BJ (cell line): ENCODE data around the gene COPG1. TPM values are rescaled to one million over a fixed set of nuclear protein-coding genes. Genes with fewer than 3 reads are reported as not detected.

Experiments
- CTCF ChIA-PET: fragments of 350-600 bp; formaldehyde crosslinking; extraction: SDS; loops from one replicate; lab custom pipeline; 2021; ENCODE audit warnings: antibody characterized with exemption, inconsistent platforms; lab: Yijun Ruan, JAX
- POLR2A ChIA-PET: fragments of 300-600 bp; sonication (Branson Sonifier 250); formaldehyde crosslinking; extraction: SDS; loops from one replicate; lab custom pipeline; 2021; ENCODE audit warnings: antibody characterized with exemption; lab: Charles Lee
- DNase-seq: peaks from one replicate; pipeline ENCODE4 v3.0.0-alpha.2; 2011; ENCODE audit warnings: low read depth
- H3K27me3 ChIP-seq: 2 replicates; pipeline ENCODE4 v1.6.0; 2011; ENCODE audit warnings: low read length; ENCODE audit not compliant: control insufficient read depth, insufficient read depth
- H3K36me3 ChIP-seq: 2 replicates; pipeline ENCODE4 v1.5.1; 2011; ENCODE audit warnings: low read length; ENCODE audit not compliant: control insufficient read depth, insufficient read depth
- H3K4me3 ChIP-seq: 2 replicates; pipeline ENCODE4 v1.5.1; 2011; ENCODE audit warnings: low read depth, mild to moderate bottlenecking, control low read depth, low read length
- CTCF ChIP-seq: IDR thresholded peaks from 2 replicates; pipeline ENCODE4 v1.5.1; 2011; ENCODE audit warnings: low read depth, mild to moderate bottlenecking, control low read depth, inconsistent platforms, low read length, moderate library complexity; ENCODE audit not compliant: insufficient read depth
- polyA plus RNA-seq: library from polyadenylated mRNA; depleted of rRNA; stranded (reverse); fragments of >200 nt; gene quantifications from 2 replicates; pipeline ENCODE4 v1.2.3, GENCODE V29; 2011; rRNA removed
- small RNA-seq: library from RNA; depleted of rRNA; stranded (forward); fragments of <200 nt; gene quantifications from one replicate; pipeline ENCODE3, GENCODE V24; 2012; ENCODE audit warnings: low replicate concordance, low read depth; ENCODE audit not compliant: insufficient read length

The COPG1 gene
- polyA plus RNA-seq, 1 experiment, result 220 TPM

- TF ChIP-seq CTCF, result no peak
- H3K4me3 ChIP-seq, result no peak overlapping the region
- no peak for DNase-seq
- peaks cover 1% of the 10 kb centered on the region; the same call in 1 of the 2 replicates for H3K36me3 ChIP-seq
- POLR2A ChIA-PET, result no interaction called here
- CTCF ChIA-PET, result interaction anchor here (1.2 to 1.7 kb wide), 2 partner anchors 10 to 272 kb away, joined by 4 to 14 read pairs; a partner anchor contains a TSS
- H3K27me3 ChIP-seq, result no peaks in the 10 kb centered on the region
These were observed 76.7 kb downstream of the COPG1 start for GRCh38 chr3:129326138-129326537.

DNA sequence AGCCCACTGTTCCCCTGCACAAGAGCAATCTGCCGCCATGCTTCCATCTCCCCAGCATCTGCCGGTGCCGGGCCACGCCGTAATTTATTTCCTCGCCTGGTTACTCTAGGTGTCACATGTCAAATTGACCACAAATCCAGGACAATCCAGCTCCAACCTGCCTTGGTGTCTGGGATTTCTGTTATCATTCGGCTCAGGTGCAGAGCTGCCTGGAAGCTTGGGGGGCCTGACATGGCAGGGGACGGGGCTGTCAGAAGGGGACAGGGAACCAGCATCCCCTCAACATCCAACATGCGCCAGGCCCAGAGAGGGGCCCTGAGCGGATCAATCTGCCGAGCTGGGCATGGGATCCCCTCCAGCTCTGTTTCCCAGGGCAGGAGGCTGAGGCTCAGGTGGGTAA lies 77.2 kb downstream of the COPG1 start:
- Histone ChIP-seq H3K27me3 (no peaks in the 10 kb centered on the region), H3K36me3 (peaks cover 1% of the 10 kb centered on the region; the same call in 1 of the 2 replicates), H3K4me3 (no peak overlapping the region)
- no peak for TF ChIP-seq CTCF
- ChIA-PET CTCF (interaction anchor here (1.2 to 1.7 kb wide), 2 partner anchors 10 to 272 kb away, joined by 4 to 14 read pairs; a partner anchor contains a TSS), POLR2A (no interaction called here)
- DNase-seq, result no peak

Small RNA genes within 50 kb of the gene (small RNA-seq; reads per million reads assigned to genes)
- gene MIR6826 (0.84 reads per million), gene RPS27P12 (not detected)

Other genes starting within 250 kb of the COPG1 start
- gene EFCC1, start 248.3 kb upstream of the COPG1 start, polyA plus RNA-seq, result not detected in 2 replicates
- gene GP9, start 188.8 kb upstream of the COPG1 start, polyA plus RNA-seq, result not detected in 2 replicates
- 7.1 and 16.1 TPM in 2 replicates for gene RAB43, start 127.8 kb upstream of the COPG1 start, polyA plus RNA-seq
- 21.0 and 34.2 TPM in 2 replicates for gene ISY1, start 88.5 kb upstream of the COPG1 start, polyA plus RNA-seq
- 268 and 278 TPM in 2 replicates for gene CNBP, start 65.7 kb upstream of the COPG1 start, polyA plus RNA-seq
- 23.1 and 27.2 TPM in 2 replicates for gene HMCES, start 29.3 kb downstream of the COPG1 start, polyA plus RNA-seq
- gene EFCAB12, start 179.0 kb downstream of the COPG1 start, polyA plus RNA-seq, result 0.02 and 0.05 TPM in 2 replicates
- 17.5 and 24.9 TPM in 2 replicates for gene MBD4, start 190.3 kb downstream of the COPG1 start, polyA plus RNA-seq
- gene IFT122, start 190.6 kb downstream of the COPG1 start, polyA plus RNA-seq, result 15.8 and 27.8 TPM in 2 replicates